Esophagus (tissue), 2 donors: ENCODE results near the gene INTS4. TPM values are rescaled to one million over a fixed set of nuclear protein-coding genes. Genes with fewer than 3 reads are reported as not detected.
"Not testable (repeated sequence)": the region's sequence is repeated elsewhere in the genome, so short reads cannot be mapped to it uniquely, and the experiment has no call there.

Experiments used
- H3K27ac ChIP-seq, 2 donors: one replicate each; pipeline ENCODE4 v1.5.1; 2013; ENCODE audit warnings: low read depth in 2 of 2, mild to moderate bottlenecking in 2 of 2, inconsistent platforms in 1 of 2, low read length in 1 of 2, moderate library complexity in 1 of 2
- H3K27me3 ChIP-seq, 2 donors: one replicate each; pipeline ENCODE4 v1.6.1; 2013; ENCODE audit warnings: low read length in 2 of 2, control low read depth in 1 of 2, mild to moderate bottlenecking in 1 of 2; ENCODE audit not compliant: insufficient read depth in 2 of 2, control insufficient read depth in 1 of 2
- H3K36me3 ChIP-seq, 2 donors: one replicate each; pipeline ENCODE4 v1.6.1; 2013; ENCODE audit warnings: low read length in 1 of 2; ENCODE audit not compliant: control insufficient read depth in 2 of 2, insufficient read depth in 2 of 2
- H3K4me1 ChIP-seq, 2 donors: one replicate each; pipeline ENCODE4 v1.6.1; 2013; ENCODE audit warnings: low read length in 1 of 2; ENCODE audit not compliant: control insufficient read depth in 2 of 2, insufficient read depth in 2 of 2
- H3K4me3 ChIP-seq, 2 donors: one replicate each; pipeline ENCODE4 v1.5.1; 2013; ENCODE audit warnings: low read length in 2 of 2, mild to moderate bottlenecking in 2 of 2, low read depth in 1 of 2, moderate library complexity in 1 of 2
- H3K9me3 ChIP-seq, 2 donors: one replicate each; pipeline ENCODE4 v1.6.1; 2013; ENCODE audit warnings: mild to moderate bottlenecking in 2 of 2, low read depth in 1 of 2, low read length in 1 of 2, moderate library complexity in 1 of 2; ENCODE audit not compliant: control insufficient read depth in 2 of 2, insufficient read depth in 1 of 2
- WGBS, 2 donors: extraction: QIAGEN DNeasy Blood & Tissue Kit; methylation state at CpG; one replicate each; pipeline ENCODE4 v1.1.7; 2013; 5-methylcytosine and 5-hydroxymethylcytosine counted together
- polyA plus RNA-seq, 2 donors: library from polyadenylated mRNA; stranded (reverse); fragments of 200-250 nt; gene quantifications; one replicate each; pipeline ENCODE4 v1.2.3, GENCODE V29; 2013
- donor health status: healthy with polysubstance abuse.
- donor health status: Bipolar disorder and iron deficiency.

The INTS4 gene
- polyA plus RNA-seq, 2 donors, result 12.5 to 13.5 TPM

GRCh38 chr11:77917713-77918112 is 76.8 kb downstream of the INTS4 start:
- not testable (repeated sequence) for H3K9me3 ChIP-seq, H3K4me1 ChIP-seq, H3K4me3 ChIP-seq, H3K36me3 ChIP-seq, H3K27me3 ChIP-seq, H3K27ac ChIP-seq
- no CpG with 5 or more reads among the region's 2 CpGs for WGBS, 2 donors

DNA sequence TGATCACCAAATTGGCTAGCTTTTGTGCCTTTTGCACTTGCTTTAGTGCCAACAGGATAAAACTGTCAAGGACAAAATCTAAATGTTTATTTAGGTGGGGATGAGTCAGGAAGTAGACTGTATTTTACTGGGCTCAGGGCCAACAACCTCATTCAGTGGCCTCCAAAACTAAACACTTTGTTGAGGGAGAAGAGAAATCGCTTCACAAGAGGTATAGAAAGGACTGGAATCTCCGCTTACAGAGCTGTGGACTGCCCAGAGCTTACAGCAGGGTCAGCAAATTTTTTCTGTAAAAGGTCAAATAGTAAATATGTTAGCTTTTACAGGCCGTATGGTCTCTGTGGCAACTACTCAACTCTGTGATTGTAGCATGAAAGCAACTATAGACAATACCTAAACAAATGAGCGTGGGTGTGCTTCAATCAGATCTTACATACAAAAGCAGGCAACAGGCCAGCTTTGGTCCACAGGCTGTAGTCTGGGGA is 80.1 kb downstream of the INTS4 start:
- not testable (repeated sequence) for H3K4me1 ChIP-seq, H3K9me3 ChIP-seq, H3K27me3 ChIP-seq, H3K4me3 ChIP-seq, H3K36me3 ChIP-seq, H3K27ac ChIP-seq
- WGBS, 2 donors, result 24 to 34% methylated on average over 4 of the region's 4 CpGs

- H3K27me3 ChIP-seq, H3K4me1 ChIP-seq, H3K9me3 ChIP-seq, H3K4me3 ChIP-seq, H3K36me3 ChIP-seq, H3K27ac ChIP-seq: not testable (repeated sequence)
- 51 to 53% methylated on average over 4 of the region's 4 CpGs for WGBS, 2 donors
Measured at GRCh38 chr11:77913608-77914306, 80.7 kb downstream of the INTS4 start.

- H3K4me1 ChIP-seq, H3K4me3 ChIP-seq, H3K36me3 ChIP-seq, H3K9me3 ChIP-seq, H3K27me3 ChIP-seq, H3K27ac ChIP-seq: not testable (repeated sequence)
- 89 to 95% methylated on average over 6 of the region's 6 CpGs for WGBS, 2 donors
Measured at GRCh38 chr11:77910828-77911227, 83.6 kb downstream of the INTS4 start.

GRCh38 chr11:77909277-77909676 is 85.2 kb downstream of the INTS4 start:
- no peaks in the 10 kb centered on the region for H3K27me3 ChIP-seq
- H3K4me1 ChIP-seq, result no peaks in the 10 kb centered on the region
- 89 to 93% methylated on average over 2 of the region's 2 CpGs for WGBS, 2 donors
- H3K36me3 ChIP-seq, result no peaks in the 10 kb centered on the region
- H3K9me3 ChIP-seq, result no peaks in the 10 kb centered on the region
- H3K27ac ChIP-seq, result no peak overlapping the region
- no peak overlapping the region for H3K4me3 ChIP-seq

- H3K27ac ChIP-seq, result no peak overlapping the region
- no peaks in the 10 kb centered on the region for H3K4me1 ChIP-seq
- WGBS, 2 donors, result 89 to 94% methylated on average over 2 of the region's 2 CpGs
- H3K4me3 ChIP-seq, result no peak overlapping the region
- no peaks in the 10 kb centered on the region for H3K27me3 ChIP-seq
- no peaks in the 10 kb centered on the region for H3K36me3 ChIP-seq
- no peaks in the 10 kb centered on the region for H3K9me3 ChIP-seq
Measured at GRCh38 chr11:77908835-77909234, 85.6 kb downstream of the INTS4 start.

DNA sequence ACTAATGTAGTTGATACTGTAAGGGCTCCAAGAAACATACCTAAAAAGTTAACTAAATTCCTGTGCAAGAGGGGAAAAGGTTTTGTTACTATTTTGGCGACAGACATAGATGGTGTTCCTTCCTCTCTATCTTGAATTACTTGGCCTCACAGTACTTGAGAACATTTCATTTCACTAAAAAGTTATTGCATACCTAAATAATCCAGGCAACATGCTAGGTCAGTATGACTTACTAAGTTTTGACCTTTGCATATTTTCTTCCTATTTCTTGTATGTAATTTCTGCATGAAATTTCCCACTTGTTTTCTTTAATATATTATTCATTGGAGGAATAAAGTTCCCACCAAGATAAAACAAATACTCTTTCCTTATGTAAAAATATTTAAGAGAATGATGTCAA is 99.5 kb downstream of the INTS4 start:
- not testable (repeated sequence) for H3K36me3 ChIP-seq, H3K27ac ChIP-seq, H3K4me1 ChIP-seq, H3K9me3 ChIP-seq, H3K27me3 ChIP-seq, H3K4me3 ChIP-seq
- 78 to 85% methylated on average over 1 of the region's 1 CpG for WGBS, 2 donors

DNA sequence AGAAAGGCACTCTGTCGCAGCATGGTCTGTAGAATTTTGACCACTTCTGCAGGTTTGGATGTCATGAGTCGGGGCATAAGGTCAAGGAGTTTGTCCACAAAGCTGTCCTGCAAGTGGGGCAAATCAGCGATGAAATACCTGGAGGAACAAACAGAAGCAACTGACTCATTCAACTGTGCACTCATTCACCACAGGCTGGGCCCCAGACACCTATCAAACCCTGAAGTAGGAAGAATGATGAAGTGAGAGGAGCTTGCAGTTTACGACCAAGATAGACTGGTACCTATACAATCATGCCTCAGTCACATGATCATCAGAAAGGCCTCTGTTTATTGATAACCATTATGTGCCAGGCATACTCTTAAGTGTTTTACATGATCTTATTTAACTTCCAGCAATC is 102.8 kb downstream of the INTS4 start:
- not testable (repeated sequence) for H3K27ac ChIP-seq, H3K4me1 ChIP-seq, H3K36me3 ChIP-seq, H3K9me3 ChIP-seq, H3K4me3 ChIP-seq, H3K27me3 ChIP-seq
- WGBS, 2 donors, result 86 to 95% methylated on average over 3 to 4 of the region's 4 CpGs

DNA sequence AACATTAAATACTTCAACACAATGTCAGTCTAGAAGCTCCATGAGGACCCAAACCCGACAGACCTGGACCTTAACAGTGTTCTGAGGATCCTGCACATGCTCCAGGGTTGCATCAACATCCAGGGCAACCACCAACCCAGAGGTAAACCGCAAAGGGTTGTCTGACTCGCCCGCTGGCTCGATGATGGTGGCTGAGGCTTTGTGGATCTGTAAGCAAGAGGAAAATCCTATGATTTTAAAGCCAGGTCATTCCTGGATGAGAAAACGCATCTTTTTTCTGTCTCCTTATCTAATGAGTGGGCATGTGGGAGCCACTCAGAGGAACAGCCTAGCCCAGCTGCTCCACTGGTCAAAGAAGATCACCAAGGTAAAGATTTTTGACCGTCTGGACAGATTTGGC is 103.2 kb downstream of the INTS4 start:
- not testable (repeated sequence) for H3K4me1 ChIP-seq, H3K9me3 ChIP-seq, H3K36me3 ChIP-seq, H3K27me3 ChIP-seq, H3K27ac ChIP-seq, H3K4me3 ChIP-seq
- WGBS, 2 donors, result 95 to 97% methylated on average over 7 of the region's 7 CpGs

- not testable (repeated sequence) for H3K27ac ChIP-seq, H3K36me3 ChIP-seq
- WGBS, 2 donors, result 44 to 54% methylated on average over 4 of the region's 4 CpGs
Measured at GRCh38 chr11:77890619-77891056, 103.8 kb downstream of the INTS4 start.

More at GRCh38 chr11:77890619-77891056, 103.8 kb downstream of the INTS4 start:
- not testable (repeated sequence) for H3K9me3 ChIP-seq, H3K4me1 ChIP-seq, H3K27me3 ChIP-seq, H3K4me3 ChIP-seq
